ENCODE results near the gene SYCP2. TPM values are rescaled to one million over a fixed set of nuclear protein-coding genes. Genes with fewer than 3 reads are reported as not detected.

The SYCP2 gene
- total and polyA plus RNA-seq, 2 experiments from 2014 or later: 0.22 to 0.24 TPM

GRCh38 chr20:59920944-59921343, 12.5 kb downstream of the SYCP2 start:
- no peak overlapping the region for H3K4me3 ChIP-seq
- H3K9ac ChIP-seq: no peak overlapping the region
- no peaks in the 10 kb centered on the region for H3F3A ChIP-seq (ENCODE audit: insufficient read depth)
- no peaks in the 10 kb centered on the region for H3K79me2 ChIP-seq (ENCODE audit: insufficient read depth)
- H3K9me3 ChIP-seq (ENCODE audit: low read depth): no peaks in the 10 kb centered on the region
- TF ChIP-seq EZH2phosphoT487 (IDR thresholded peaks at IDR 0.05; ENCODE audit: insufficient read depth, low read depth): no peak
- no peak for TF ChIP-seq EZH2 (IDR thresholded peaks at IDR 0.05; ENCODE audit: insufficient read depth, poor library complexity, severe bottlenecking)
- H3K4me2 ChIP-seq (ENCODE audit: unreplicated experiment): no peak overlapping the region
- no peaks in the 10 kb centered on the region for H3K4me1 ChIP-seq (ENCODE audit: insufficient read depth)
- no peaks in the 10 kb centered on the region for H3K9me2 ChIP-seq (ENCODE audit: insufficient read depth)
- no peaks in the 10 kb centered on the region for H3K36me3 ChIP-seq (ENCODE audit: low read depth)
- DNase-seq: no peak
- no peak overlapping the region for H3K27ac ChIP-seq
- in situ Hi-C loops (cut with MboI): no loop called here
- H2AFZ ChIP-seq: no peak overlapping the region
- H4K20me1 ChIP-seq (ENCODE audit: insufficient read depth): no peaks in the 10 kb centered on the region
- no peaks in the 10 kb centered on the region for H3K27me3 ChIP-seq (replicated peaks; ENCODE audit: insufficient read depth)

GRCh38 chr20:59912609-59913008, 20.8 kb downstream of the SYCP2 start:
- in situ Hi-C loops (cut with MboI): no loop called here
- DNase-seq: no peak

GRCh38 chr20:59911041-59911440, 22.4 kb downstream of the SYCP2 start:
- Histone ChIP-seq H3K4me1 (ENCODE audit: insufficient read depth) (no peaks in the 10 kb centered on the region), H3K9me3 (ENCODE audit: low read depth) (no peaks in the 10 kb centered on the region), H3K9ac (no peak overlapping the region), H3K9me2 (ENCODE audit: insufficient read depth) (no peaks in the 10 kb centered on the region), H2AFZ (no peak overlapping the region), H3K27ac (no peak overlapping the region), H3K27me3 (replicated peaks; ENCODE audit: insufficient read depth) (no peaks in the 10 kb centered on the region), H3K4me3 (no peak overlapping the region), H3K4me2 (ENCODE audit: unreplicated experiment) (no peak overlapping the region), H3K36me3 (ENCODE audit: low read depth) (no peaks in the 10 kb centered on the region), H4K20me1 (ENCODE audit: insufficient read depth) (no peaks in the 10 kb centered on the region), H3F3A (ENCODE audit: insufficient read depth) (no peaks in the 10 kb centered on the region), H3K79me2 (ENCODE audit: insufficient read depth) (no peaks in the 10 kb centered on the region)
- no peak for DNase-seq
- TF ChIP-seq EZH2phosphoT487 (IDR thresholded peaks at IDR 0.05; ENCODE audit: insufficient read depth, low read depth): no peak
- no peak for TF ChIP-seq EZH2 (IDR thresholded peaks at IDR 0.05; ENCODE audit: insufficient read depth, poor library complexity, severe bottlenecking)
- in situ Hi-C loops (cut with MboI): no loop called here
- 83 to 84% methylated on average over 2 of the region's 2 CpGs for WGBS, 2 experiments (ENCODE audit: low coverage in 1 of 2, low lambda C conversion rate in 2 of 2, missing lambda C conversion rate in 2 of 2)

More at GRCh38 chr20:59912609-59913008, 20.8 kb downstream of the SYCP2 start:
- Histone ChIP-seq H3K9ac (no peak overlapping the region), H4K20me1 (ENCODE audit: insufficient read depth) (no peaks in the 10 kb centered on the region), H3K9me3 (ENCODE audit: low read depth) (no peaks in the 10 kb centered on the region), H3K79me2 (ENCODE audit: insufficient read depth) (no peaks in the 10 kb centered on the region), H3K36me3 (ENCODE audit: low read depth) (no peaks in the 10 kb centered on the region), H2AFZ (no peak overlapping the region), H3K9me2 (ENCODE audit: insufficient read depth) (no peaks in the 10 kb centered on the region), H3K27ac (no peak overlapping the region), H3K4me3 (no peak overlapping the region), H3K4me1 (ENCODE audit: insufficient read depth) (no peaks in the 10 kb centered on the region), H3K27me3 (replicated peaks; ENCODE audit: insufficient read depth) (no peaks in the 10 kb centered on the region), H3K4me2 (ENCODE audit: unreplicated experiment) (no peak overlapping the region), H3F3A (ENCODE audit: insufficient read depth) (no peaks in the 10 kb centered on the region)
- 67 to 73% methylated on average over 4 of the region's 4 CpGs for WGBS, 2 experiments (ENCODE audit: low coverage in 1 of 2, low lambda C conversion rate in 2 of 2, missing lambda C conversion rate in 2 of 2)
- TF ChIP-seq EZH2 (IDR thresholded peaks at IDR 0.05; ENCODE audit: insufficient read depth, poor library complexity, severe bottlenecking) (no peak), EZH2phosphoT487 (IDR thresholded peaks at IDR 0.05; ENCODE audit: insufficient read depth, low read depth) (no peak)

GRCh38 chr20:59908855-59909254, 24.6 kb downstream of the SYCP2 start:
- in situ Hi-C loops (cut with MboI): no loop called here
- Histone ChIP-seq H3K4me3 (no peak overlapping the region), H3K27ac (no peak overlapping the region), H3K9me2 (ENCODE audit: insufficient read depth) (no peaks in the 10 kb centered on the region), H3K9ac (no peak overlapping the region), H3K4me1 (ENCODE audit: insufficient read depth) (no peaks in the 10 kb centered on the region), H3K36me3 (ENCODE audit: low read depth) (no peaks in the 10 kb centered on the region), H3K79me2 (ENCODE audit: insufficient read depth) (no peaks in the 10 kb centered on the region), H2AFZ (no peak overlapping the region), H3F3A (ENCODE audit: insufficient read depth) (no peaks in the 10 kb centered on the region), H3K4me2 (ENCODE audit: unreplicated experiment) (no peak overlapping the region), H4K20me1 (ENCODE audit: insufficient read depth) (no peaks in the 10 kb centered on the region), H3K27me3 (replicated peaks; ENCODE audit: insufficient read depth) (no peaks in the 10 kb centered on the region), H3K9me3 (ENCODE audit: low read depth) (no peaks in the 10 kb centered on the region)
- no peak for DNase-seq
- WGBS, 2 experiments (ENCODE audit: low coverage in 1 of 2, low lambda C conversion rate in 2 of 2, missing lambda C conversion rate in 2 of 2): 80 to 81% methylated on average over 5 of the region's 5 CpGs
- no peak for TF ChIP-seq EZH2 (IDR thresholded peaks at IDR 0.05; ENCODE audit: insufficient read depth, poor library complexity, severe bottlenecking)

GRCh38 chr20:59903621-59904020, 29.8 kb downstream of the SYCP2 start:
- no peaks in the 10 kb centered on the region for H3K9me3 ChIP-seq (ENCODE audit: low read depth)
- WGBS, 2 experiments (ENCODE audit: low coverage in 1 of 2, low lambda C conversion rate in 2 of 2, missing lambda C conversion rate in 2 of 2): 86 to 90% methylated on average over 1 of the region's 1 CpG
- H3K4me3 ChIP-seq: no peak overlapping the region
- H3K27me3 ChIP-seq (replicated peaks; ENCODE audit: insufficient read depth): no peaks in the 10 kb centered on the region
- H3K27ac ChIP-seq: no peak overlapping the region
- H3K9me2 ChIP-seq (ENCODE audit: insufficient read depth): no peaks in the 10 kb centered on the region; the same call in 1 of the 2 replicates
- TF ChIP-seq EZH2 (IDR thresholded peaks at IDR 0.05; ENCODE audit: insufficient read depth, poor library complexity, severe bottlenecking): no peak
- no peak for TF ChIP-seq EZH2phosphoT487 (IDR thresholded peaks at IDR 0.05; ENCODE audit: insufficient read depth, low read depth)
- no peak for DNase-seq
- H3K9ac ChIP-seq: no peak overlapping the region
- no peaks in the 10 kb centered on the region for H3K4me1 ChIP-seq (ENCODE audit: insufficient read depth)
- no peaks in the 10 kb centered on the region for H3F3A ChIP-seq (ENCODE audit: insufficient read depth)
- no peak overlapping the region for H2AFZ ChIP-seq
- no peaks in the 10 kb centered on the region for H4K20me1 ChIP-seq (ENCODE audit: insufficient read depth)
- no peaks in the 10 kb centered on the region for H3K36me3 ChIP-seq (ENCODE audit: low read depth)
- in situ Hi-C loops (cut with MboI): no loop called here
- H3K4me2 ChIP-seq (ENCODE audit: unreplicated experiment): no peak overlapping the region
- H3K79me2 ChIP-seq (ENCODE audit: insufficient read depth): no peaks in the 10 kb centered on the region
